GM21737 (cell line): ENCODE measurements around the gene BTLA.
"Not testable (repeated sequence)": the region's sequence is repeated elsewhere in the genome, so short reads cannot be mapped to it uniquely, and the experiment has no call there.

Experiments used
- ATAC-seq: cut with Tn5 transposase; IDR thresholded peaks from one replicate; pipeline ENCODE4 v1.9.1; 2021; ENCODE audit warnings: mild to moderate bottlenecking, moderate library complexity; ENCODE audit not compliant: unreplicated experiment

Gene BTLA, protein sequence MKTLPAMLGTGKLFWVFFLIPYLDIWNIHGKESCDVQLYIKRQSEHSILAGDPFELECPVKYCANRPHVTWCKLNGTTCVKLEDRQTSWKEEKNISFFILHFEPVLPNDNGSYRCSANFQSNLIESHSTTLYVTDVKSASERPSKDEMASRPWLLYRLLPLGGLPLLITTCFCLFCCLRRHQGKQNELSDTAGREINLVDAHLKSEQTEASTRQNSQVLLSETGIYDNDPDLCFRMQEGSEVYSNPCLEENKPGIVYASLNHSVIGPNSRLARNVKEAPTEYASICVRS

GRCh38 chr3:112498914-112499711 lies at the start of gene BTLA:
Gene BTLA, minus strand, starts transcription at chr3:112499472. Its CDS starts 114 bp downstream, at chr3:112499358.
- peak; percentile 58 for ATAC-seq

- ATAC-seq: no peak
These were observed 47.0 kb upstream of the BTLA start for GRCh38 chr3:112546216-112546759.

- ATAC-seq: peak; percentile 80
These were observed 40.8 kb upstream of the BTLA start for GRCh38 chr3:112539825-112540650.

- no peak for ATAC-seq
These were observed 32.1 kb upstream of the BTLA start for GRCh38 chr3:112531358-112531781.

DNA sequence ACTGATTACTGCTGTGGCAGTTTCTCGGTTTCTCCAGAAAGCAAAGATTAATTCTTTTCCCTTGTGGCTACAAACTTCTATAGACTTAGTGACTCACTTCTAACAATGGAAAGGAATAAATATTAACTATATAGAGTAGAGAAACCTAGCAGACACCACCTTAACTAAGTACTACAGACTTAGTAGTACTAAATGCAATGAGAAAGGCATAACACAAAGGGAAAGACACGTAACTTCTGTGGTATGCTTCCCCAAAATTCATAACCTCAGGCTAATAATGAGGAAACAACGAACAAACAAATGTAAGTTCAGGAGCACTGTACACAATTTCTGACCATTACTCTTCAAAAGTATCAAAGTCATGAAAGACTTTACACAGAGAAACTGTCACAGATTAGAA lies 31.3 kb upstream of the BTLA start:
- ATAC-seq: no peak

DNA sequence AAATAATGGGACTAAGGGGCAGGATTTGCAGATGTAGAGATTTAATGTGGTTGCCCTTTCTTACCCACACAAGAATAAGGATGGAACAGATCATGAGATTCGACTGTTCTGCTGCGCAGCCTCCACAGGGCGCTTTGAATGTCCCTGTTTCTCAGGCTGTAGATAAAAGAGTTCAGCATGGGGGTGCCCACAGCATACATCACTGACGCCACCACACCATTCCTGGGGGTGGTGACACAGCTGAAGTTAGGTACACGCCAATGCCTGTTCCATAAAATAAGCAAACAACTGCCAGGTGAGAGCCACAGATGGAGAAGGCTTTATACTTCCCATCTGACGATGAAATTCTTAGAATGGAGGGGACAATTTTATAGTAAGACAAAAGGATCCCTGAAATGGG lies 24.9 kb upstream of the BTLA start:
- not testable (repeated sequence) for ATAC-seq

GRCh38 chr3:112519424-112520001 lies 20.2 kb upstream of the BTLA start:
- peak; percentile 47 for ATAC-seq

- ATAC-seq: not testable (repeated sequence)
These were observed 19.7 kb upstream of the BTLA start for GRCh38 chr3:112518970-112519369.

- peak; percentile 99 for ATAC-seq
These were observed 15.4 kb upstream of the BTLA start for GRCh38 chr3:112514527-112515128.

GRCh38 chr3:112512320-112512719 lies 13.0 kb upstream of the BTLA start:
- no peak for ATAC-seq

GRCh38 chr3:112508860-112509259 lies 9.6 kb upstream of the BTLA start:
- no peak for ATAC-seq

DNA sequence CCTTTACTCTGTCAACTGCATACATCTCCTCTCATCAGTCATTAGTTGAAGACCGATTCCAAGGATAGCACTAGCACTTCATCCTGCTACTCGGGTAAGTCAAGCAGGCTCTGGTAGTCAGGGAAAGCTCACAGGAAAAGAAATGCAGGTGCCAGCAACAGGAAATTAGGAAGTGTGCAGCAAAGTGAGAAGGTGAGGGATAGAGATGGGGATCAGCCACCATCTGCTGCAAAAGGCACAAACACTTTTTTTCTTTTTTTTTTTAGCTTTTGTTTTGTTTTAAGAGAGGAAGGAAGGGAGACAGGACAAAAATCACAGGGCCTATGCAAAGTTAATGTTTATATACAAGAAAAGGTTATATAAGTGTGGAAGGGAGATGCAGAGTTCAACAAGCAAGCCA lies 9.0 kb upstream of the BTLA start:
- no peak for ATAC-seq

GRCh38 chr3:112505907-112506306 lies 6.6 kb upstream of the BTLA start:
- ATAC-seq: no peak

- no peak for ATAC-seq
These were observed 4.9 kb upstream of the BTLA start for GRCh38 chr3:112504123-112504522.

DNA sequence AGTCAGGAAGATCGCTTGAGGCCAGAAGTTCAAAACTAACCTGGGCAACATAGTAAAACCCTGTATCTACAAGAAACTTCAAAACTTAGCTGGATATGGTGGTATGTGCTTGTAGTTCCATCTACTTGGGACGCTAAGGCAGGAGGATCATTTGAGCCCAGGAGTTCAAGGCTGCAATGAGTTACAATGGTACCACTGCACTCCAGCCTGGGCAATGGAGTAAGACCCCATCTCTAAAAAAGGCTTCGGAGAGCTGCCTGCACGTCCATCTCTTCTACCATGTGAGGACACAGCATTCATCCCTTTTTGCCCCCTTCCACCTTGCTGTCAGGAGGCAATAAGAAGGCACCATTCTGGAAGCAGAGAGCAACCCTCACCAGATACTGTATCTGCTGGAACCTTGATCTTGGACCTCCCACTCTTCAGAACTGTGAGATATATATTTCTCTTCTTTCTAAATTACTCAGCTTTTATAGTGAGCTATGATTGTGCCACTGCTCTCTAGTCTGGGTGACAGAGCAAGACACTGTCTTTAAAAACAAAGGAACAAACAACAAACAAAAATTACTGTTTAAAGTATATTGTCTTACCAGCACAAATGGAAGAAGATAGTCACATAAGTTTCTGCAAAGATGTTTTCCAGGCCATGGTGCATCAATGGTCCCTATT lies 4.2 kb upstream of the BTLA start:
- ATAC-seq: no peak

DNA sequence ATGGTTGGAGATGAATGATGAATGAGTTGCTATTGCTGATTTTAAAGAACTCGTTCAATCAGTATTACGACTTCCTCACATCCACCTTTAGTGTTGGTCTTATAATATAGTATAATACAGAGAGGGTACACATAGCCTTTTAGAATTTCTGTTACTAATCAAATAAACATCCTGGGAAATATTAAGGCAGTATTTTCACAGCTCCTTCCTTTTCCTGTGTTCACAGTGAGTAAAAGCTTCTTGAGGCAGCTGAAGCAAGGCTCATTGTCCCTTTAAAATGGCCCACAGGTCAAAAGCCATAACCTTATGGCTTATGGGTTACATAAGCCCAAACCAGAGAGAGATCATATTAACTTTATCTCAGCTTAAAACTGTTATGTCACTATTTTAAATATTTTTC lies 1.3 kb upstream of the BTLA start:
- no peak for ATAC-seq

DNA sequence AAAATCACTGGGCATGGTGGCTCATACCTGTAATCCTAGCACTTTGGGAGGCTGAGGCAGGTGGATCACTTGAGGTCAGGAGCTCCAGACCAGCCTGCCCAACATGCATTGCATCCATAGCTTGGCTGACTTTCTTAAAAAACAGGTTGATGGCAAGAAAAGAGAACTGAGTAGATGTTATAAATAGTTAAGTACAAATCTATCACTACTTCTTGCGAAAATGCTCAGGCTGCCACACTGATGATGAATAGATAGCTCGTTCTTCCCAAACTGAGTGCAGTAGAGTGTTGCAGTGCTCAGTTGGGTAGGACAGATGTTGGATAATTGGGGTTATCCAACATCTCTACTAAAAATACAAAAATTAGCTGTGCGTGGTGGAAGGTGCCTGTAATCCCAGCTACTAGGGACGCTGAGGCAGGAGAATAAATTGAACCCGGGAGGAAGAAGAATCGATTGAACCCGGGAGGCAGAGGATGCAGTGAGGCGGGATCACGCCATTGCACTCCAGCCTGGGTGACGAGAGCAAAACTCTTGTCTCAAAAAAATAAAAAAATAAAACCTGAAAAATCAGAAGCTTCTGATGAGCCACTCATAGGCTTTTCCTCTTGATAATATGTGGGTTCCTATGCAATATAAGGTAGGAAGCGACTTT lies 1.2 kb downstream of the BTLA start:
- no peak for ATAC-seq

- no peak for ATAC-seq
These were observed 2.8 kb downstream of the BTLA start for GRCh38 chr3:112496366-112497067.

GRCh38 chr3:112494448-112494767 lies 4.9 kb downstream of the BTLA start:
- not testable (repeated sequence) for ATAC-seq
